GM12873 (cell line): ENCODE measurements around the gene MAST3.

Experiments
- TF ChIP-seq, protein P1 (sequence below): IDR thresholded peaks from 2 replicates; pipeline ENCODE4 v1.5.1; 2012; ENCODE audit warnings: low read depth, mild to moderate bottlenecking, moderate library complexity, low read length, control low read depth; ENCODE audit not compliant: insufficient read depth; ENCODE audit errors: missing control alignments

Gene MAST3

DNA sequence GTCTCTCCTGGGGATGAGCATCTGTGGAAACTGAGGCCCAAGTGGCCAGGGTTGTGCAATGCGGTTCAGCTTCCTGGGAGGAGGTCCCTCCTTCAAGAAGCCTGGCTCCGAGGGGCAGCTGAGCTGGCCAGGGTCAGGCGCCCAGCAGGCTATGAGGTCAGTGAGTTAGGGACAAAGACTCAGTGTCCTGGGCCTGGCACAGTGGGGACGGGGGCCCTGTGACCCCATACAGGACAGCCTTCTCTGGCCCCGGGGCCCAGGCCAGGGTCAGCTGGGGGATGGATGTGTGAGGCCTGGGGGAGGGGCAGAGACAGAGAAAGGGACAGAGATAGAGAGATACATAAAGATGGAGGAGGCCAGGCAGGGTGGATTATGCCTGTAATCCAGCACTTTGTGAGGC is 7.9 kb upstream of the MAST3 start:
- TF ChIP-seq, protein P1, sequence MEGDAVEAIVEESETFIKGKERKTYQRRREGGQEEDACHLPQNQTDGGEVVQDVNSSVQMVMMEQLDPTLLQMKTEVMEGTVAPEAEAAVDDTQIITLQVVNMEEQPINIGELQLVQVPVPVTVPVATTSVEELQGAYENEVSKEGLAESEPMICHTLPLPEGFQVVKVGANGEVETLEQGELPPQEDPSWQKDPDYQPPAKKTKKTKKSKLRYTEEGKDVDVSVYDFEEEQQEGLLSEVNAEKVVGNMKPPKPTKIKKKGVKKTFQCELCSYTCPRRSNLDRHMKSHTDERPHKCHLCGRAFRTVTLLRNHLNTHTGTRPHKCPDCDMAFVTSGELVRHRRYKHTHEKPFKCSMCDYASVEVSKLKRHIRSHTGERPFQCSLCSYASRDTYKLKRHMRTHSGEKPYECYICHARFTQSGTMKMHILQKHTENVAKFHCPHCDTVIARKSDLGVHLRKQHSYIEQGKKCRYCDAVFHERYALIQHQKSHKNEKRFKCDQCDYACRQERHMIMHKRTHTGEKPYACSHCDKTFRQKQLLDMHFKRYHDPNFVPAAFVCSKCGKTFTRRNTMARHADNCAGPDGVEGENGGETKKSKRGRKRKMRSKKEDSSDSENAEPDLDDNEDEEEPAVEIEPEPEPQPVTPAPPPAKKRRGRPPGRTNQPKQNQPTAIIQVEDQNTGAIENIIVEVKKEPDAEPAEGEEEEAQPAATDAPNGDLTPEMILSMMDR: no peak

DNA sequence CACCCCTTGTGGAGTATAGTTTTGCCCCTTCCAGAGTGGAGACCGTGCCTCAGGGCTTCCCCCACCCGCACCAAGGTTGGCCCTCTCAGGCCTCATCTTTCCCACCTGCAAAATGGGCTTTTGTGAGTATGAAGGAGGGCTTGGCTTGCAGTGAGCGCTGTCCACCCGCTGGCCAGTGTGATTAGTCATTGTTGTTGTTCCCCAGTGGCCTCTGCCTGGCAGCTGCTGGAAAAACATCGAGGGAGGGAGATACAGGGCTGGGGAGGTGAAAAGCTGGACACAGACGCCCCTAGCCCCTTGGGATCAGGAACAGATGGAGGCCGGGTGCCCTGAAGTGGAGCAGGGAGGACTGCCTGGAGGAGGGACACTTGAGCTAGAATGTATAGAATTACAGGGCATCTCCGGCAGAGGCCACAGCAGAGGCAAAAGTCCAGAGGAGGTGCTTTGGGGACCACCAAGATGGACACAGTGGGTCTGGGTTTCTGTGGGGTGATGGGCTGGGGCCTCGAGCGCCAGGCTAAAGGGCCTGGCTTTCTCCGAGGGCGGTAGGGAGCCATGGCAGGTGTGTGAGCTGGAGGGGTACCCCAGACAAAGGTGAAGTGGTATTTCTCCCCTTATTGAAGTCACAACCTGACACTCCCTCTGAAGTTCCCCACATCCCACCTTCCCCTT is 6.9 kb upstream of the MAST3 start:
- TF ChIP-seq, protein P1: no peak

DNA sequence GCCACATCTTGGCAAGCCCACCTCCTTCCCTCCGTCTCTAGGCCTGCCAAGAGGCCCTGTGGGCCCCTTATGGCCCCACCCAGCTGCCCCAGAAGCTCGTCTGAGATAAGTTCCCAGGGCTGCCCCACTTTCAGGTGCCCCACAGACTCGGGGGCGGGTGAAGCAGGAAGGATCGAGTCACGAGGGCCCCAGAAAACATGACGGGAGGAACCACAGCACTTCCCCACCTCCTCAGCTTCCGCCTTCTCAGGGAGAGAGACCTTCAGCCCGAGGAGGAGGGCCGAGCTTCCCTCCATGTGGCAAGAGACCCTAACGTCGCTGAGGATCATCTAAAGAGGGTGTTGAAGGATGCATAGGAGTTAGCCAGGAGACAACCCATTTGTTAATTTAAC is 6.4 kb upstream of the MAST3 start:
- TF ChIP-seq, protein P1: no peak

DNA sequence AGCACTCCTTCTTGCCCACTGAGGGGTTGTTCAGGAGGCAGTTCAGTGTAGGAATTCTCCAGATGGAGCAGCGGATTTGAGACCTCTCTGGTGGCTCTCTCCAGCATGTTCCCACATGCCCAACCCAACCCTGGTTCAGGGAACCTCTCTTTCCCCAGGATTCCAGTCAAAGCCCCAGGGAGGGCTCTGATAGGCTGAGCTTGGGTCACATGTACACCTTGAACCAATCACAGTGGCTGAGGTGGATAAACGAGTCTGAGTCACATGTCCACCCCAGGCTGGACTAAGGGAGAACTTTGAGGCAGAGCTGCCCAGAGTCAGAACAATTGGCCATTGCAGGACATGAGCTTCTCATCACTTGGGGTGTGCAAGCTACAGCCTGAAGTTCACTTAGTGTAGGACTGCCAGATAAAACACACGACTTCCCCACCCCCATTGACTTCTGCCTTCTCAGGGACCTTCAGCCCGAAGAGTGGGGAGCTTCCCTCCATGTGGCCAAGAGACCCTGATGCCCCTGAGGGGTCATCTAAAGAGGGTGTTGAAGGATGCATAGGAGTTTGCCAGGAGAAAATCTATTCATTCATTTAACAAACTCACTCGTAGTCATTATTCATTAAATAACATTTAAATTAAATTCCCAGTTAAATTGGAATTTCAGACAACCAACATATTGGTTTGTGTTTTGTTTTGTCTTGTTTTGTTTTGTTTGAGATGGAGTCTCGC is 4.0 kb upstream of the MAST3 start:
- TF ChIP-seq, protein P1: no peak

DNA sequence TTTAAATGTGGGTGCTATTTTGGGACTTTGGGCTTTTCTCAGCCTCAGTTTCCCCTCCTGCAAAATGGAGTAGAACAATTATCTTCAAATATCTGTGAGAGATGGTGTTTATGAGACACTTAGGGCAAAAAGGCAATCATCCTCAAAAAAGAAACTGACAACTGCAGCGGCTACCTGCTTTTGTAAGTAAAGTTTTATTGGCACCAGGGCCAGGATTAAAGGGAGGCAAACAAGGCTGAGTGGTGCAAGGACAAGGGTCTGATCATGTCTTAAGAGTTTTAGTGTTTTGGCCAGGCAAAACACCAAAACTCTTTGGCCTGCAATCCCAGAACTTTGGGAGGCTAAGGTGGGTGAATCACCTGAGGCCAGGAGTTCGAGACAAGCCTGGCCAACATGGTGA is 1.3 kb upstream of the MAST3 start:
- TF ChIP-seq, protein P1: no peak

DNA sequence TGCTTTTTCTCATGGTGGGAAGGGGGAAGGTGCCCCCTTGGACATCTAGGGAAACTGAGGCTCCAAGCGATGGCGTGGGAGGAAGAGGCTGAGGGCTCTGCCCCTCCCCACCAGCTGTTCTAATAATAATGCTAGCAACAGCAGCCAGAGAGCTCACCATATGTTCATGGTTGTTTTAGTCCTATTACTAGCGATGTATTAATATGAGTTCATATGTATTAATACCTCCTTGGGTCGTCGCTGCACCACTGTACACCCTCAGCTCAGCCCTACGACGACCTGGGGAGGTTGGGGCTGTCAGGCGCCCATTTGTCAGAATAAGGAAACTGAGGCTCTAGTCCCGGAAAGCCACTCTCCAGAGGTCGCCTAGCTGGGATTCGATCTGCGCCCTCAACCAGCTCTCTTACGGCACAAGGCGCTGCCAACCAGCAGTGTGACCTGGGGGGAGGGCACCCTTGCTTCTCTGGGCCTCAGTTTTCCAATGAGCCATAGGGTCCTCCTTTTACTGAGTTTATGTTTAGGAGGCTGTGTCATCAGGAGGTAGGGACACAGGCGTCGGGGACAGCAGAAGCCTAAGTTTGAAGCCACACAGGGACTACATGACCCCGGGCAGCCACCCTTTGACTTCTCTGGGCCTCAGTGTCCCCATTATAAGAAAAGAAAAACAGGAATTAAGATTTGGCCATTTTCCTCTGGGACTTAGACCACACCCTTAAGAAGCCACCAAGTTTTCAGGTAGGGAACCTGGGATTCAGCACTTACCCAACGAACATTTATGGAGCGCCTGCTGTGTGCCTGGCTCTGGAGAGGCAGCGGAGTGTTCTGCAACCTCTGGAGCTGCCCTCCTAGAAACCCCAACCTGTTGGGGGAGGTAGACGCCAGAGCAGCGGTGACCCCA is 664 bp downstream of the MAST3 start:
- TF ChIP-seq, protein P1: no peak
